BE2C (cell line): ENCODE results near the gene COQ9.

Experiments used
- DNase-seq: peaks from one replicate; pipeline ENCODE4 v3.0.0-alpha.2; 2020
- H3K27me3 ChIP-seq: fragments of 250-450 bp; sonication (Bioruptor Pico); 2 replicates; pipeline ENCODE4 v1.5.1; 2020; ENCODE audit warnings: mild to moderate bottlenecking
- H3K36me3 ChIP-seq: fragments of 250-450 bp; sonication (Bioruptor Pico); 2 replicates; pipeline ENCODE4 v1.5.1; 2020; ENCODE audit warnings: mild to moderate bottlenecking
- H3K4me1 ChIP-seq: fragments of 250-450 bp; sonication (Bioruptor Pico); 2 replicates; pipeline ENCODE4 v1.5.1; 2020
- H3K4me3 ChIP-seq: 2 replicates; pipeline ENCODE4 v1.5.1; 2011; ENCODE audit warnings: low read depth, low read length
- H3K9me3 ChIP-seq: fragments of 250-450 bp; sonication (Bioruptor Pico); 2 replicates; pipeline ENCODE4 v1.5.1; 2020
- TF ChIP-seq, protein P1 (sequence below): IDR thresholded peaks from 2 replicates; pipeline ENCODE4 v1.5.1; 2012; ENCODE audit warnings: mild to moderate bottlenecking, low read depth, low read length

COQ9 gene

DNA sequence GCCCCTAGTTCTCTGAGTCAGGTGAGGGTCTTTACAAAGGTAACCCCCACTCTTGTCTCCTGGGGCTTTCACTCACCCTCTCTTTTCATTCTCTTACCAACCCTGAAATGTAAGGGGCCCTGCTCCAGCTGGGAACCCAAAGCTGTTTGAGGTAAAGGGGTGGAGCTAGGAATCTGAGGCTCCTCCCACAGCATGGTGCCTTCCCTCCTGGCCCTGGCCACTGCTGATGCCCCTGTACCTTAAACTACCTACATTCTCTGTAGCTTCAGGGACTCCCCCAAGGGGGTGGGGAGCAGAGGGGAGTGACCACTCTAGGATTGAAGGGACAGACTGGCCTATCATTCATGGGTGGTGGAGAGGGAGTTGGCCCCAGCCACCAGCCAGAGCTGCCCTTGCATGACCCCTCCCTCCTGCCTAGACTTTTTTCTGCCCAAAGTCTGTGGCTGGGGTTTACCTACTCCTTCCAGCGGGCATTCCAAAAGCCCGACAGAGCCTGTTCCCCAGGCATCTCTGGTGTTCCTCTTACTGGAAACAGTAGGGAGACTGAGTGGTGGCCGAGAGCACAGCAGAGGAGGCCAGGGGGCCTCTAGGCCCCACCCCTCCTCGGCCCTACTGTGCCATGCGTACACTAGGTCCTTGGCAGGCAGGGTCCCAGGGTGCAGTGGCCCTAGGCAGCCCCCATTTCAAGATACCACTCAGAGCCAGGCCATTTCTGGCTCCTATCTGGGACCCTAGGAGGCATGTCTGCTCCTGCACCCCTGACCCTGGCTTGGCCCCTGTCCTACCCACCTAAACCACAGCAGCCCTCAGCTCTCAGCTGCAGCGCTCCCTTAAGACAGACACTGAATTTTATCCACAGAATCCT lies 29.5 kb downstream of the COQ9 start:
- peak; percentile 49 for DNase-seq
- TF ChIP-seq, protein P1, sequence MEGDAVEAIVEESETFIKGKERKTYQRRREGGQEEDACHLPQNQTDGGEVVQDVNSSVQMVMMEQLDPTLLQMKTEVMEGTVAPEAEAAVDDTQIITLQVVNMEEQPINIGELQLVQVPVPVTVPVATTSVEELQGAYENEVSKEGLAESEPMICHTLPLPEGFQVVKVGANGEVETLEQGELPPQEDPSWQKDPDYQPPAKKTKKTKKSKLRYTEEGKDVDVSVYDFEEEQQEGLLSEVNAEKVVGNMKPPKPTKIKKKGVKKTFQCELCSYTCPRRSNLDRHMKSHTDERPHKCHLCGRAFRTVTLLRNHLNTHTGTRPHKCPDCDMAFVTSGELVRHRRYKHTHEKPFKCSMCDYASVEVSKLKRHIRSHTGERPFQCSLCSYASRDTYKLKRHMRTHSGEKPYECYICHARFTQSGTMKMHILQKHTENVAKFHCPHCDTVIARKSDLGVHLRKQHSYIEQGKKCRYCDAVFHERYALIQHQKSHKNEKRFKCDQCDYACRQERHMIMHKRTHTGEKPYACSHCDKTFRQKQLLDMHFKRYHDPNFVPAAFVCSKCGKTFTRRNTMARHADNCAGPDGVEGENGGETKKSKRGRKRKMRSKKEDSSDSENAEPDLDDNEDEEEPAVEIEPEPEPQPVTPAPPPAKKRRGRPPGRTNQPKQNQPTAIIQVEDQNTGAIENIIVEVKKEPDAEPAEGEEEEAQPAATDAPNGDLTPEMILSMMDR: no peak
- Histone ChIP-seq H3K9me3 (no peaks in the 10 kb centered on the region), H3K4me1 (peaks cover 47% of the 10 kb centered on the region), H3K36me3 (peaks cover 100% of the 10 kb centered on the region), H3K4me3 (peak overlapping the region; percentile 99), H3K27me3 (no peaks in the 10 kb centered on the region)

- peak overlapping the region; percentile 99 for H3K4me3 ChIP-seq
- H3K9me3 ChIP-seq: no peaks in the 10 kb centered on the region
- DNase-seq: peak; percentile 44
- TF ChIP-seq, protein P1: no peak
- peaks cover 40% of the 10 kb centered on the region for H3K4me1 ChIP-seq
- no peaks in the 10 kb centered on the region for H3K27me3 ChIP-seq
- H3K36me3 ChIP-seq: peaks cover 98% of the 10 kb centered on the region
Measured at GRCh38 chr16:57477531-57478202, 30.4 kb downstream of the COQ9 start.

GRCh38 chr16:57478396-57479204 lies 31.3 kb downstream of the COQ9 start:
- no peak for DNase-seq
- H3K9me3 ChIP-seq: no peaks in the 10 kb centered on the region
- peak overlapping the region; percentile 99 for H3K4me3 ChIP-seq
- TF ChIP-seq, protein P1: no peak
- H3K4me1 ChIP-seq: peaks cover 31% of the 10 kb centered on the region
- peaks cover 98% of the 10 kb centered on the region for H3K36me3 ChIP-seq
- H3K27me3 ChIP-seq: no peaks in the 10 kb centered on the region

DNA sequence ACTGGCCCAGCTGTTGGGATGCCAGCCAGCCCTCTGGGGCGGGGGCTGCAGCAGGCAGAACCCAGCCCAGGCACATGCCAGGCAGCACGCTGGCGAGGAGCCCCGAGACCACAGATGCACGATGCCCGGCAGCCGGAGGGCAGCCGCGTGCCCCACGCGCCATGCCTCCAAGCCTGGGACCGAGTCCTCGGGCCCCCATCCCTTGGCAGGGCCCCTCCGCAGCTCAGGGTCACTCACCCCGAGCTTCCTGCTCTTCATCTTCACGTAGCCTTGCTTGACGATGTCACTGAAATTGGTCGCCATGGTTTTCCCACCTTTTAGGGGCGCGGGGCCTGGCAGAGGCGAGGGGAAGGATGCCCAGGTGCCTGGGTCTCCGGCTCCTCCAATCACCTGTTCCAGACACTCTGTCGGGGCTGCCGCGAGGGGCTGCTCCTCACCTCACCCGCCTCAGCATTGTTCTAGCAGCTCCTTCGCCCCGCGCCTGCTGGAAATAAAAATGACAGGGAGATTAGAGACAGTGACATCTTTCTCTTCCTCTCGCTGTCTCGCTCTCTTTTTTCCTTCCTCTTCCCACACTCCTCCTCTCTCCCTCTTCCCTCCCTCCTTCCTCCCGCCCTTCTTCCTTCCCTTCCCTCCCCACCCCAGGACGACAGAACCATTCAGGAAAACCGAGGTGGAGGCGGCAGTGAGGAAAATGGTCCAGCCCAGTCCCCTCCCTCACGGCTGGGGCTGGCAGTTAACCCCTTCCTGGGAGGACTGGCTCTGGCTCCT lies 32.1 kb downstream of the COQ9 start:
- no peaks in the 10 kb centered on the region for H3K27me3 ChIP-seq
- TF ChIP-seq, protein P1: no peak
- H3K9me3 ChIP-seq: no peaks in the 10 kb centered on the region
- DNase-seq: peak; percentile 88
- peaks cover 95% of the 10 kb centered on the region for H3K36me3 ChIP-seq
- H3K4me1 ChIP-seq: peaks cover 23% of the 10 kb centered on the region
- peak overlapping the region; percentile 99 for H3K4me3 ChIP-seq

- peak; percentile 73 for DNase-seq
- H3K36me3 ChIP-seq: peaks cover 95% of the 10 kb centered on the region
- no peaks in the 10 kb centered on the region for H3K9me3 ChIP-seq
- no peaks in the 10 kb centered on the region for H3K27me3 ChIP-seq
- TF ChIP-seq, protein P1: no peak
- H3K4me1 ChIP-seq: peaks cover 17% of the 10 kb centered on the region
- H3K4me3 ChIP-seq: peak overlapping the region; percentile 99
Measured at GRCh38 chr16:57479976-57480753, 32.9 kb downstream of the COQ9 start.
